IMR-90 (cell line): ENCODE data around the gene DGLUCY. TPM values are rescaled to one million over a fixed set of nuclear protein-coding genes. Genes with fewer than 3 reads are reported as not detected.

Source experiments
- ATAC-seq: fragments of 200-7000 bp; cut with Tn5 transposase; 2 replicates; pipeline ENCODE4 v1.9.1; 2020; ENCODE audit warnings: low read depth, mild to moderate bottlenecking, moderate library complexity
- BruUV-seq: library from RNA; stranded (reverse); fragments of 400-500 nt; replicated peaks from 2 replicates; lab custom pipeline; 2021; lab: Mats Ljungman, UMichigan
- CTCF ChIA-PET: fragments of 300-600 bp; formaldehyde crosslinking; extraction: SDS; loops from one replicate; lab custom pipeline; 2021; ENCODE audit warnings: antibody characterized with exemption; lab: Yijun Ruan, JAX
- POLR2A ChIA-PET: fragments of 300-600 bp; sonication (Branson Sonifier 250); formaldehyde crosslinking; loops from one replicate; lab custom pipeline; 2022; ENCODE audit warnings: antibody characterized with exemption; ENCODE audit not compliant: unreplicated experiment; lab: Charles Lee
- DNase-seq: peaks from one replicate; pipeline ENCODE4 v3.0.0; 2013
- H2AFZ ChIP-seq: replicated peaks from 2 replicates; pipeline ENCODE3; 2013; ENCODE audit warnings: low read length, mild to moderate bottlenecking; ENCODE audit not compliant: poor library complexity
- H2AK5ac ChIP-seq: 2 replicates; pipeline ENCODE4 v1.6.1; 2013; ENCODE audit warnings: low read depth, low read length, inconsistent platforms
- H2AK9ac ChIP-seq: replicated peaks from 2 replicates; pipeline ENCODE3; 2013; ENCODE audit warnings: mild to moderate bottlenecking, low read depth, low read length, moderate library complexity; ENCODE audit not compliant: poor library complexity
- H2BK120ac ChIP-seq: 2 replicates; pipeline ENCODE4 v1.6.1; 2013; ENCODE audit warnings: low read depth, low read length, inconsistent platforms
- H2BK15ac ChIP-seq: 3 replicates; pipeline ENCODE4 v1.6.1; 2013; ENCODE audit warnings: low read depth, low read length, inconsistent platforms
- H2BK20ac ChIP-seq: 2 replicates; pipeline ENCODE4 v1.6.1; 2013; ENCODE audit warnings: low read depth, mild to moderate bottlenecking, inconsistent platforms, low read length, moderate library complexity
- H2BK5ac ChIP-seq: 2 replicates; pipeline ENCODE4 v1.6.1; 2013; ENCODE audit warnings: mild to moderate bottlenecking, low read depth, low read length, inconsistent platforms; ENCODE audit not compliant: poor library complexity, severe bottlenecking
- H3K14ac ChIP-seq: replicated peaks from 2 replicates; pipeline ENCODE4 v1.6.1; 2013; ENCODE audit warnings: low read depth, low read length, inconsistent platforms
- H3K18ac ChIP-seq: 2 replicates; pipeline ENCODE4 v1.6.1; 2013; ENCODE audit warnings: low read depth, low read length, control low read depth
- H3K23ac ChIP-seq: 2 replicates; pipeline ENCODE4 v1.6.1; 2013; ENCODE audit warnings: low read depth, low read length, inconsistent platforms
- H3K27ac ChIP-seq: 2 replicates; pipeline ENCODE4 v1.5.1; 2013; ENCODE audit warnings: mild to moderate bottlenecking, control low read depth, low read length; ENCODE audit not compliant: insufficient read depth
- H3K27me3 ChIP-seq: 2 replicates; pipeline ENCODE4 v1.6.1; 2013; ENCODE audit warnings: low read length; ENCODE audit not compliant: control insufficient read depth, insufficient read depth
- H3K36me3 ChIP-seq: 2 replicates; pipeline ENCODE4 v1.6.1; 2013; ENCODE audit warnings: low read length, mixed read lengths; ENCODE audit not compliant: control insufficient read depth, insufficient read depth
- H3K4ac ChIP-seq: 2 replicates; pipeline ENCODE4 v1.6.1; 2013; ENCODE audit warnings: low read depth, low read length, inconsistent platforms
- H3K4me1 ChIP-seq: 2 replicates; pipeline ENCODE4 v1.6.1; 2013; ENCODE audit warnings: low read length, mixed read lengths; ENCODE audit not compliant: control insufficient read depth, insufficient read depth
- H3K4me2 ChIP-seq: 2 replicates; pipeline ENCODE4 v1.6.1; 2013; ENCODE audit warnings: low read depth, mild to moderate bottlenecking, control low read depth, low read length, moderate library complexity
- H3K4me3 ChIP-seq: 2 replicates; pipeline ENCODE4 v1.5.1; 2013; ENCODE audit warnings: low read depth, mild to moderate bottlenecking, control low read depth, low read length, moderate library complexity; ENCODE audit not compliant: insufficient read depth
- H3K56ac ChIP-seq: 2 replicates; pipeline ENCODE4 v1.6.1; 2013; ENCODE audit warnings: low read length, inconsistent platforms; ENCODE audit not compliant: insufficient read depth; ENCODE audit errors: extremely low read depth
- H3K79me1 ChIP-seq, 2 experiments: 2 replicates each; pipeline ENCODE4 v1.6.1; 2013; ENCODE audit warnings: low read length in 2 of 2, inconsistent platforms in 1 of 2, low read depth in 1 of 2
- H3K9ac ChIP-seq: 2 replicates; pipeline ENCODE4 v1.6.1; 2013; ENCODE audit warnings: low read depth, low read length, control low read depth
- H3K9me1 ChIP-seq: 2 replicates; pipeline ENCODE4 v1.6.1; 2013; ENCODE audit warnings: low read length, inconsistent platforms; ENCODE audit not compliant: insufficient read depth
- H3K9me3 ChIP-seq: 2 replicates; pipeline ENCODE4 v1.6.1; 2013; ENCODE audit warnings: low read length; ENCODE audit not compliant: control insufficient read depth, insufficient read depth
- H4K20me1 ChIP-seq: 2 replicates; pipeline ENCODE4 v1.6.1; 2013; ENCODE audit warnings: low read length, inconsistent platforms; ENCODE audit not compliant: insufficient read depth
- H4K5ac ChIP-seq: 2 replicates; pipeline ENCODE4 v1.6.1; 2013; ENCODE audit warnings: mild to moderate bottlenecking, low read depth, low read length, control low read depth
- H4K8ac ChIP-seq, 2 experiments: 2 replicates each; pipeline ENCODE4 v1.6.1; 2013; ENCODE audit warnings: low read depth in 2 of 2, low read length in 2 of 2, control low read depth in 1 of 2, inconsistent platforms in 1 of 2
- H4K91ac ChIP-seq: 2 replicates; pipeline ENCODE4 v1.6.1; 2013; ENCODE audit warnings: low read depth, low read length, inconsistent platforms; ENCODE audit not compliant: insufficient read depth
- POLR2A ChIP-seq: IDR thresholded peaks from 2 replicates; pipeline ENCODE4 v1.6.1; 2012; ENCODE audit warnings: mild to moderate bottlenecking, low read depth, low read length
- WGBS, 2 experiments: methylation state at CpG; one replicate each; pipeline versions ENCODE4 v1.1.5 to v1.1.7; 2013; ENCODE audit warnings: missing lambda C conversion rate in 2 of 2; ENCODE audit not compliant: insufficient read length in 1 of 2; ENCODE audit errors: extremely low coverage in 2 of 2; 5-methylcytosine and 5-hydroxymethylcytosine counted together
- dilution Hi-C: fragments of 300-500 bp; cut with HindIII; formaldehyde crosslinking; loops from one replicate; pipeline ENCODE4 v1.14.3; 2018; ENCODE audit warnings: low sequenced_read_pairs; ENCODE audit not compliant: unreplicated experiment
- in situ Hi-C: fragments of 300-500 bp; cut with MboI; formaldehyde crosslinking; loops from 3 replicates; pipeline ENCODE4 v1.14.3; 2019; ENCODE audit warnings: low sequenced_read_pairs, inconsistent platforms, mixed read lengths
- intact Hi-C: fragments of 100-400 bp; cut with micrococcal nuclease; formaldehyde crosslinking; loops from 2 replicates; pipeline ENCODE4 v1.10.0; 2022
- polyA plus RNA-seq, 3 experiments: library from polyadenylated mRNA; depleted of rRNA; stranded (reverse); fragments of >200 nt; gene quantifications; 2 replicates each; pipeline ENCODE4 v1.2.3, GENCODE V29; 2012; ENCODE audit warnings: low replicate concordance in 1 of 3
- total RNA-seq: library from RNA; depleted of rRNA; stranded (reverse); fragments of >200 nt; gene quantifications from 2 replicates; pipeline ENCODE4 v1.2.3, GENCODE V29; 2012

The DGLUCY gene
- total and polyA plus RNA-seq, 2 of the 4 experiments (the other 2 are of a cell fraction), result 8.5 to 13.3 TPM

DNA sequence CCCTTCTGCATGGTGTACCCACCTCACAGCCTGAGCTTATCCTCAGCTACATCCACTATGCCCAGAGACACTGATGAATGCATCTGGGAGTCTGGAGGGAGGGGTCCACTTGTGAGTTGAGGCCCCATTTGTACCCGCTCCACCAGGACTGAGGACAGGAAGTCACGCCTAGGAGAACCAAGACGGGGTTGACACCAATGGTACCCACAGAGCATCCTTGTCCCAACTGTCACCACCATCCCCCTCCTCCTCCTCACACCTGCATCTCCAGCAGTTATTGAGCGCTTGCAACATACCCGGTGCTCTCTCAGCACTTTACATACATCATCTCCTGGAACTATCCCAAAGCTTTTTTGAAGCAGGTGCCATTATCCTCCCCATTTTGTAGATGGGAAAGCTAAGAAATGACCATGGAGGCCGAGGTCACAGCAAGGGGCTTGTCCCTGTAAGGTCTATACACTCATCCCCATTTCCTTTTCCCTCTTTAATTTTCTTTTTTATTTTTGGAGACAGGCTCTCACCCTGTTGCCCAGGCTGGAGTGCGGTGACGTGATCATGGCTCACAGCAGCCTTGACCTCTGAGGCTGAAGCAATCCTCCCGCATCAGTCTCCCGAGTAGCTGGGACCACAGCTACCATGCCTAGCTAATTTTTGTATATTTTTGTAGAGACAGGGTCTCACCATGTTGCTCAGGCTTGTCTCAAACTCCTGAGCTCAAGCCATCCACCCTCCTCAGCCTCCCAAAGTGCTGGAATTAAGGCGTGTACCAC lies 31.7 kb downstream of the DGLUCY start:
- H2BK5ac ChIP-seq, result no peak overlapping the region
- no peak overlapping the region for H3K56ac ChIP-seq
- no peak overlapping the region for H2AFZ ChIP-seq
- H3K27ac ChIP-seq, result no peak overlapping the region
- peaks cover 9% of the 10 kb centered on the region for H3K4me1 ChIP-seq
- H2AK9ac ChIP-seq, result peak overlapping the region; percentile 63
- H3K9me3 ChIP-seq, result no peaks in the 10 kb centered on the region
- intact Hi-C loops (no loop called here), dilution Hi-C loops (no loop called here), in situ Hi-C loops (no loop called here)
- H3K36me3 ChIP-seq, result peaks cover 7% of the 10 kb centered on the region; the same call in 1 of the 2 replicates
- no peak overlapping the region for H3K18ac ChIP-seq
- no peak overlapping the region; the same call in 1 of the 2 replicates for H2BK20ac ChIP-seq
- H3K23ac ChIP-seq, result no peak overlapping the region
- H2AK5ac ChIP-seq, result peak overlapping the region; percentile 31; the same call in 1 of the 2 replicates
- ChIA-PET POLR2A (no interaction called here), CTCF (interaction anchor here (1.2 to 1.4 kb wide), 2 partner anchors 27 to 243 kb away, joined by 3 to 4 read pairs; no protein-coding TSS in a partner anchor)
- no peak for TF ChIP-seq POLR2A
- H3K9me1 ChIP-seq, result peaks cover 7% of the 10 kb centered on the region; the same call in 1 of the 2 replicates
- no peak overlapping the region for H4K91ac ChIP-seq
- H2BK15ac ChIP-seq, result peak overlapping the region; percentile 56; the same call in 1 of the 3 replicates
- no peak overlapping the region for H2BK120ac ChIP-seq
- no TSS peak for BruUV-seq
- no peak overlapping the region for H4K5ac ChIP-seq
- H3K4me2 ChIP-seq, result no peak overlapping the region
- no peak overlapping the region for H3K4me3 ChIP-seq
- DNase-seq (no peak), ATAC-seq (no peak)
- H4K8ac ChIP-seq, result no peak overlapping the region
- H3K9ac ChIP-seq, result no peak overlapping the region
- peaks cover 8% of the 10 kb centered on the region for H3K27me3 ChIP-seq
- H3K4ac ChIP-seq, result peak overlapping the region; percentile 15; the same call in 1 of the 2 replicates
- no CpG with 5 or more reads among the region's 11 CpGs for WGBS, 2 experiments
- peaks cover 7% of the 10 kb centered on the region; the same call in 1 of the 2 replicates for H4K20me1 ChIP-seq
- no peaks in the 10 kb centered on the region for H3K79me1 ChIP-seq
- no peak overlapping the region for H3K14ac ChIP-seq
